HepG2 (cell line): ENCODE results near the gene AGR3. TPM values are rescaled to one million over a fixed set of nuclear protein-coding genes. Genes with fewer than 3 reads are reported as not detected.

Experiments used
- ATAC-seq: fragments of 200-7000 bp; cut with Tn5 transposase; 3 replicates; pipeline ENCODE4 v1.9.1; 2020; ENCODE audit warnings: mild to moderate bottlenecking, moderate library complexity
- BruUV-seq: library from RNA; stranded (reverse); fragments of 400-500 nt; replicated peaks from 2 replicates; lab custom pipeline; 2021; lab: Mats Ljungman, UMichigan
- CTCF ChIA-PET: fragments of 300-600 bp; formaldehyde crosslinking; extraction: SDS; loops from one replicate; lab custom pipeline; 2021; ENCODE audit warnings: low total read pairs, inconsistent platforms, low intra/inter-chr PET ratio; lab: Yijun Ruan, JAX
- POLR2A ChIA-PET: fragments of 350-600 bp; sonication (Branson Sonifier 250); formaldehyde crosslinking; loops from one replicate; lab custom pipeline; 2020; ENCODE audit warnings: antibody characterized with exemption, inconsistent platforms; lab: Yijun Ruan, JAX
- DNase-seq: peaks from one replicate; pipeline ENCODE4 v3.0.0-alpha.2; 2015; ENCODE audit warnings: low spot score
- FAIRE-seq: peaks from 3 replicates; lab custom pipeline; 2011; peaks lifted over from hg19 to GRCh38; lab: Jason Lieb, UNC
- H2AFZ ChIP-seq: one replicate; pipeline ENCODE4 v1.6.1; 2011; ENCODE audit warnings: low read length, inconsistent platforms
- H3K27ac ChIP-seq: fragments of 300-600 bp; 3 replicates; pipeline ENCODE4 v1.8.0; 2011; ENCODE audit warnings: mixed run types, mild to moderate bottlenecking, mixed read lengths, low read length, inconsistent platforms; ENCODE audit not compliant: insufficient read depth; ENCODE audit errors: extremely low read length
- H3K27me3 ChIP-seq, 2 experiments: fragments of 200-600 bp in 1 of 2; 2 replicates in 1 of 2; 3 replicates in 1 of 2; pipeline versions ENCODE4 v1.6.0 to v1.8.0; 2011; ENCODE audit warnings: low read length in 2 of 2, mild to moderate bottlenecking in 2 of 2, moderate library complexity in 2 of 2, inconsistent platforms in 1 of 2; ENCODE audit not compliant: insufficient read depth in 2 of 2, control insufficient read depth in 1 of 2
- H3K36me3 ChIP-seq, 2 experiments: fragments of 200-600 bp in 1 of 2; replicated peaks in 1 of 2; 2 replicates in 1 of 2; 3 replicates in 1 of 2; pipeline versions ENCODE4 v1.5.1 to v1.8.0; 2011; ENCODE audit warnings: low read length in 2 of 2, inconsistent platforms in 1 of 2; ENCODE audit not compliant: insufficient read depth in 2 of 2, control insufficient read depth in 1 of 2
- H3K4me1 ChIP-seq: 2 replicates; pipeline ENCODE4 v1.5.1; 2012; ENCODE audit warnings: low read length, inconsistent platforms; ENCODE audit not compliant: insufficient read depth
- H3K4me2 ChIP-seq: 2 replicates; pipeline ENCODE4 v1.6.0; 2011; ENCODE audit warnings: low read depth, low read length, inconsistent platforms
- H3K4me3 ChIP-seq, 3 experiments: fragments of 200-600 bp in 1 of 3; sonication (generic), shearing (Covaris generic) in 1 of 3; replicated peaks in 1 of 3; 2 replicates each; pipeline ENCODE4 v1.5.1; 2011 to 2016; ENCODE audit warnings: low read length in 3 of 3, inconsistent platforms in 2 of 3, low read depth in 2 of 3, mild to moderate bottlenecking in 2 of 3, control low read depth in 1 of 3, mixed read lengths in 1 of 3; ENCODE audit not compliant: insufficient read depth in 1 of 3
- H3K79me2 ChIP-seq: one replicate; pipeline ENCODE4 v1.6.1; 2011; ENCODE audit warnings: low read length, inconsistent platforms; ENCODE audit not compliant: insufficient read depth
- H3K9ac ChIP-seq: 2 replicates; pipeline ENCODE4 v1.6.0; 2011; ENCODE audit warnings: mild to moderate bottlenecking, low read depth, low read length, inconsistent platforms; ENCODE audit not compliant: insufficient read depth
- H3K9me3 ChIP-seq: 2 replicates; pipeline ENCODE4 v1.5.1; 2012; ENCODE audit warnings: mild to moderate bottlenecking, low read length
- H4K20me1 ChIP-seq: 2 replicates; pipeline ENCODE4 v1.6.0; 2011; ENCODE audit warnings: inconsistent platforms, mild to moderate bottlenecking, low read length, moderate library complexity; ENCODE audit not compliant: insufficient read depth
- FOSL1 ChIP-seq: sonication (generic); formaldehyde crosslinking; IDR thresholded peaks from 2 replicates; pipeline ENCODE4 v1.9.0; 2021; ENCODE audit warnings: missing genetic modification reagents, borderline replicate concordance
- MZF1 ChIP-seq: sonication (generic); formaldehyde crosslinking; IDR thresholded peaks from 2 replicates; pipeline ENCODE4 v1.8.1; 2023; ENCODE audit warnings: mild to moderate bottlenecking, missing genetic modification reagents, borderline replicate concordance
- POGZ ChIP-seq: sonication (generic); formaldehyde crosslinking; IDR thresholded peaks from 2 replicates; pipeline ENCODE4 v1.4.0; 2020; ENCODE audit warnings: mild to moderate bottlenecking, missing genetic modification reagents
- SAP130 ChIP-seq: IDR thresholded peaks from 2 replicates; pipeline ENCODE4 v1.6.1; 2016; ENCODE audit warnings: low read depth
- TSC22D2 ChIP-seq: sonication (generic); formaldehyde crosslinking; IDR thresholded peaks from 2 replicates; pipeline ENCODE4 v1.5.1; 2020; ENCODE audit warnings: missing genetic modification reagents, mild to moderate bottlenecking, borderline replicate concordance
- ZNF251 ChIP-seq: sonication (generic); formaldehyde crosslinking; IDR thresholded peaks from 2 replicates; pipeline ENCODE4 v1.9.0; 2021; ENCODE audit warnings: mild to moderate bottlenecking, missing genetic modification reagents
- ZNF414 ChIP-seq: sonication (generic); formaldehyde crosslinking; IDR thresholded peaks from 2 replicates; pipeline ENCODE4 v1.5.0; 2020; ENCODE audit warnings: missing genetic modification reagents
- ZNF747 ChIP-seq: sonication (generic); formaldehyde crosslinking; IDR thresholded peaks from 2 replicates; pipeline ENCODE4 v1.8.1; 2023; ENCODE audit warnings: missing genetic modification reagents, mild to moderate bottlenecking, borderline replicate concordance
- ZSCAN29 ChIP-seq: sonication (generic); formaldehyde crosslinking; conservative IDR thresholded peaks from 2 replicates; pipeline ENCODE4 v1.4.0; 2020; ENCODE audit warnings: mild to moderate bottlenecking, missing genetic modification reagents
- ZSCAN31 ChIP-seq: sonication (generic); formaldehyde crosslinking; IDR thresholded peaks from 2 replicates; pipeline ENCODE4 v1.5.0; 2020; ENCODE audit warnings: low read depth, mild to moderate bottlenecking, missing genetic modification reagents
- WGBS: methylation state at CpG from one replicate; pipeline ENCODE4 v1.1.6; 2017; ENCODE audit warnings: low lambda C conversion rate; 5-methylcytosine and 5-hydroxymethylcytosine counted together
- in situ Hi-C: cut with HindIII; loops from 2 replicates; pipeline ENCODE4 v1.10.0; 2017; ENCODE audit warnings: low pct_unique_long_range_greater_than_20kb; ENCODE audit not compliant: extremely low pct_ligation_motif_present
- intact Hi-C: fragments of 100-400 bp; cut with micrococcal nuclease; formaldehyde crosslinking; loops from one replicate; pipeline ENCODE4 v1.10.0; 2022; ENCODE audit not compliant: unreplicated experiment
- polyA plus RNA-seq, 8 experiments: library from polyadenylated mRNA; depleted of rRNA in 3 of 8; stranded (reverse) in 7 of 8; unstranded in 1 of 8; fragments of >200 nt; fragmentation: Illumina TruSeq in 4 of 8; extraction: Trizol in 4 of 8; gene quantifications; 2 replicates each; pipeline versions ENCODE4 v1.2.1 to v1.2.3, GENCODE V29; 2011 to 2016; ENCODE audit warnings: low read depth in 4 of 8, missing spikeins in 1 of 8, mixed read lengths in 1 of 8; ENCODE audit not compliant: insufficient read depth in 1 of 8
- total RNA-seq, 5 experiments: library from RNA; depleted of rRNA; stranded (reverse); fragments of >200 nt; fragmentation: Illumina TruSeq; extraction: Trizol; gene quantifications; 2 replicates each; pipeline ENCODE4 v1.2.3, GENCODE V29; 2016; ENCODE audit warnings: low read depth in 1 of 5
- TF ChIP-seq, protein P1 (sequence below): sonication (generic); formaldehyde crosslinking; IDR thresholded peaks from 2 replicates; pipeline ENCODE4 v1.4.0; 2020; ENCODE audit warnings: missing genetic modification reagents, mild to moderate bottlenecking, borderline replicate concordance
- TF ChIP-seq, protein P2 (sequence below): sonication (generic); formaldehyde crosslinking; IDR thresholded peaks from 2 replicates; pipeline ENCODE4 v1.4.0; 2020; ENCODE audit warnings: mild to moderate bottlenecking, missing genetic modification reagents, borderline replicate concordance

The AGR3 gene
- total and polyA plus RNA-seq, 2 of the 13 experiments (the other 11 are each of a cell fraction or from before 2014, with no cell fraction given), result not detected

DNA sequence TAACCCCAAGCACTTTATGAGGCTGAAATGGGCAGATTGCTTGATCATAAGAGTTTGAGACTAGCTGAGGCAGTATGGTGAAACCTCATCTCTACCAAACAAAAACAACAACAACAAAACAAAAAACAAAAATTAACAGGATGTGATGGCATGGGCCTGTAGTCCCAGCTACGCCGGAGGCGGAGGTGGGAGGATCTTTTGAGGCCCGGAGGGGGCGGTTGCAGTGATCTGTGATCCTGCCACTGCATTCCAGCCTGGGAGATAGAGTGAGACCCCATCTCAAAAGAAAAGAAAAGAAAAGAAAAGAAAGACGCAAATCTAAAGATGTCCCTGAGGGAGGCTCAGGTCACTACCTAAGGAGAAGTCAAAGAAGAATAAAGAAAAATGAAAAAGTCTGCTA is 41.7 kb downstream of the AGR3 start:
- TF ChIP-seq, protein P1, sequence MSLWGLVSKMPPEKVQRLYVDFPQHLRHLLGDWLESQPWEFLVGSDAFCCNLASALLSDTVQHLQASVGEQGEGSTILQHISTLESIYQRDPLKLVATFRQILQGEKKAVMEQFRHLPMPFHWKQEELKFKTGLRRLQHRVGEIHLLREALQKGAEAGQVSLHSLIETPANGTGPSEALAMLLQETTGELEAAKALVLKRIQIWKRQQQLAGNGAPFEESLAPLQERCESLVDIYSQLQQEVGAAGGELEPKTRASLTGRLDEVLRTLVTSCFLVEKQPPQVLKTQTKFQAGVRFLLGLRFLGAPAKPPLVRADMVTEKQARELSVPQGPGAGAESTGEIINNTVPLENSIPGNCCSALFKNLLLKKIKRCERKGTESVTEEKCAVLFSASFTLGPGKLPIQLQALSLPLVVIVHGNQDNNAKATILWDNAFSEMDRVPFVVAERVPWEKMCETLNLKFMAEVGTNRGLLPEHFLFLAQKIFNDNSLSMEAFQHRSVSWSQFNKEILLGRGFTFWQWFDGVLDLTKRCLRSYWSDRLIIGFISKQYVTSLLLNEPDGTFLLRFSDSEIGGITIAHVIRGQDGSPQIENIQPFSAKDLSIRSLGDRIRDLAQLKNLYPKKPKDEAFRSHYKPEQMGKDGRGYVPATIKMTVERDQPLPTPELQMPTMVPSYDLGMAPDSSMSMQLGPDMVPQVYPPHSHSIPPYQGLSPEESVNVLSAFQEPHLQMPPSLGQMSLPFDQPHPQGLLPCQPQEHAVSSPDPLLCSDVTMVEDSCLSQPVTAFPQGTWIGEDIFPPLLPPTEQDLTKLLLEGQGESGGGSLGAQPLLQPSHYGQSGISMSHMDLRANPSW (CRISPR knock-in tag), result no peak
- ChIA-PET POLR2A (no interaction called here), CTCF (no interaction called here)
- no peak for FAIRE-seq
- Histone ChIP-seq H3K27ac (no peak overlapping the region), H3K4me2 (no peak overlapping the region), H3K9ac (no peak overlapping the region), H3K4me3 (no peak overlapping the region), H3K27me3 (peaks cover 0 to 7% of the 10 kb centered on the region in 2 experiments; a peak in 1 of 5 replicates), H2AFZ (no peak overlapping the region), H3K9me3 (no peaks in the 10 kb centered on the region), H3K36me3 (no peaks in the 10 kb centered on the region), H3K79me2 (no peaks in the 10 kb centered on the region), H3K4me1 (no peaks in the 10 kb centered on the region), H4K20me1 (no peaks in the 10 kb centered on the region)
- no peak for DNase-seq
- no peak for ATAC-seq
- BruUV-seq, result no TSS peak
- in situ Hi-C loops (no loop called here), intact Hi-C loops (no loop called here)
- 53% methylated on average over 6 of the region's 6 CpGs for WGBS

GRCh38 chr7:16839646-16840045 is 42.1 kb downstream of the AGR3 start:
- Histone ChIP-seq H3K27me3 (peaks cover 0 to 7% of the 10 kb centered on the region in 2 experiments; a peak in 1 of 5 replicates), H3K36me3 (no peaks in the 10 kb centered on the region), H3K9me3 (no peaks in the 10 kb centered on the region), H3K27ac (no peak overlapping the region), H3K9ac (no peak overlapping the region), H3K4me2 (no peak overlapping the region), H3K4me3 (no peak overlapping the region), H2AFZ (no peak overlapping the region), H3K4me1 (no peaks in the 10 kb centered on the region), H3K79me2 (no peaks in the 10 kb centered on the region), H4K20me1 (no peaks in the 10 kb centered on the region)
- DNase-seq (no peak), FAIRE-seq (no peak), ATAC-seq (no peak)
- in situ Hi-C loops (no loop called here), intact Hi-C loops (no loop called here)
- ChIA-PET POLR2A (no interaction called here), CTCF (no interaction called here)
- BruUV-seq, result no TSS peak
- WGBS, result 23% methylated on average over 2 of the region's 2 CpGs
- TF ChIP-seq TSC22D2 (CRISPR knock-in tag) (no peak), ZNF414 (no peak), MZF1 (CRISPR knock-in tag) (no peak), ZSCAN29 (no peak), SAP130 (CRISPR knock-in tag) (no peak), ZNF251 (CRISPR knock-in tag) (no peak), FOSL1 (CRISPR knock-in tag) (no peak), ZSCAN31 (CRISPR knock-in tag) (no peak), POGZ (no peak), ZNF747 (CRISPR knock-in tag) (no peak)
- TF ChIP-seq, protein P2, sequence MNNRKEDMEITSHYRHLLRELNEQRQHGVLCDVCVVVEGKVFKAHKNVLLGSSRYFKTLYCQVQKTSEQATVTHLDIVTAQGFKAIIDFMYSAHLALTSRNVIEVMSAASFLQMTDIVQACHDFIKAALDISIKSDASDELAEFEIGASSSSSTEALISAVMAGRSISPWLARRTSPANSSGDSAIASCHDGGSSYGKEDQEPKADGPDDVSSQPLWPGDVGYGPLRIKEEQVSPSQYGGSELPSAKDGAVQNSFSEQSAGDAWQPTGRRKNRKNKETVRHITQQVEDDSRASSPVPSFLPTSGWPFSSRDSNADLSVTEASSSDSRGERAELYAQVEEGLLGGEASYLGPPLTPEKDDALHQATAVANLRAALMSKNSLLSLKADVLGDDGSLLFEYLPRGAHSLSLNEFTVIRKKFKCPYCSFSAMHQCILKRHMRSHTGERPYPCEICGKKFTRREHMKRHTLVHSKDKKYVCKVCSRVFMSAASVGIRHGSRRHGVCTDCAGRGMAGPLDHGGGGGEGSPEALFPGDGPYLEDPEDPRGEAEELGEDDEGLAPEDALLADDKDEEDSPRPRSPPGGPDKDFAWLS (CRISPR knock-in tag), result no peak
